IMR-90 (cell line): ENCODE results near the gene TMEM95. TPM values are rescaled to one million over a fixed set of nuclear protein-coding genes. Genes with fewer than 3 reads are reported as not detected.

Experiments used
- ATAC-seq: fragments of 200-7000 bp; cut with Tn5 transposase; 2 replicates; pipeline ENCODE4 v1.9.1; 2020; ENCODE audit warnings: low read depth, mild to moderate bottlenecking, moderate library complexity
- BruUV-seq: library from RNA; stranded (reverse); fragments of 400-500 nt; replicated peaks from 2 replicates; lab custom pipeline; 2021; lab: Mats Ljungman, UMichigan
- CTCF ChIA-PET: fragments of 300-600 bp; formaldehyde crosslinking; extraction: SDS; loops from one replicate; lab custom pipeline; 2021; ENCODE audit warnings: antibody characterized with exemption; lab: Yijun Ruan, JAX
- POLR2A ChIA-PET: fragments of 300-600 bp; sonication (Branson Sonifier 250); formaldehyde crosslinking; loops from one replicate; lab custom pipeline; 2022; ENCODE audit warnings: antibody characterized with exemption; ENCODE audit not compliant: unreplicated experiment; lab: Charles Lee
- DNase-seq: peaks from one replicate; pipeline ENCODE4 v3.0.0; 2013
- H2AFZ ChIP-seq: replicated peaks from 2 replicates; pipeline ENCODE3; 2013; ENCODE audit warnings: low read length, mild to moderate bottlenecking; ENCODE audit not compliant: poor library complexity
- H2AK5ac ChIP-seq: 2 replicates; pipeline ENCODE4 v1.6.1; 2013; ENCODE audit warnings: low read depth, low read length, inconsistent platforms
- H2AK9ac ChIP-seq: replicated peaks from 2 replicates; pipeline ENCODE3; 2013; ENCODE audit warnings: mild to moderate bottlenecking, low read depth, low read length, moderate library complexity; ENCODE audit not compliant: poor library complexity
- H2BK120ac ChIP-seq: 2 replicates; pipeline ENCODE4 v1.6.1; 2013; ENCODE audit warnings: low read depth, low read length, inconsistent platforms
- H2BK15ac ChIP-seq: 3 replicates; pipeline ENCODE4 v1.6.1; 2013; ENCODE audit warnings: low read depth, low read length, inconsistent platforms
- H2BK20ac ChIP-seq: 2 replicates; pipeline ENCODE4 v1.6.1; 2013; ENCODE audit warnings: low read depth, mild to moderate bottlenecking, inconsistent platforms, low read length, moderate library complexity
- H2BK5ac ChIP-seq: 2 replicates; pipeline ENCODE4 v1.6.1; 2013; ENCODE audit warnings: mild to moderate bottlenecking, low read depth, low read length, inconsistent platforms; ENCODE audit not compliant: poor library complexity, severe bottlenecking
- H3K14ac ChIP-seq: replicated peaks from 2 replicates; pipeline ENCODE4 v1.6.1; 2013; ENCODE audit warnings: low read depth, low read length, inconsistent platforms
- H3K18ac ChIP-seq: 2 replicates; pipeline ENCODE4 v1.6.1; 2013; ENCODE audit warnings: low read depth, low read length, control low read depth
- H3K23ac ChIP-seq: 2 replicates; pipeline ENCODE4 v1.6.1; 2013; ENCODE audit warnings: low read depth, low read length, inconsistent platforms
- H3K27ac ChIP-seq: 2 replicates; pipeline ENCODE4 v1.5.1; 2013; ENCODE audit warnings: mild to moderate bottlenecking, control low read depth, low read length; ENCODE audit not compliant: insufficient read depth
- H3K27me3 ChIP-seq: 2 replicates; pipeline ENCODE4 v1.6.1; 2013; ENCODE audit warnings: low read length; ENCODE audit not compliant: control insufficient read depth, insufficient read depth
- H3K36me3 ChIP-seq: 2 replicates; pipeline ENCODE4 v1.6.1; 2013; ENCODE audit warnings: low read length, mixed read lengths; ENCODE audit not compliant: control insufficient read depth, insufficient read depth
- H3K4ac ChIP-seq: 2 replicates; pipeline ENCODE4 v1.6.1; 2013; ENCODE audit warnings: low read depth, low read length, inconsistent platforms
- H3K4me1 ChIP-seq: 2 replicates; pipeline ENCODE4 v1.6.1; 2013; ENCODE audit warnings: low read length, mixed read lengths; ENCODE audit not compliant: control insufficient read depth, insufficient read depth
- H3K4me2 ChIP-seq: 2 replicates; pipeline ENCODE4 v1.6.1; 2013; ENCODE audit warnings: low read depth, mild to moderate bottlenecking, control low read depth, low read length, moderate library complexity
- H3K4me3 ChIP-seq: 2 replicates; pipeline ENCODE4 v1.5.1; 2013; ENCODE audit warnings: low read depth, mild to moderate bottlenecking, control low read depth, low read length, moderate library complexity; ENCODE audit not compliant: insufficient read depth
- H3K56ac ChIP-seq: 2 replicates; pipeline ENCODE4 v1.6.1; 2013; ENCODE audit warnings: low read length, inconsistent platforms; ENCODE audit not compliant: insufficient read depth; ENCODE audit errors: extremely low read depth
- H3K79me1 ChIP-seq, 2 experiments: 2 replicates each; pipeline ENCODE4 v1.6.1; 2013; ENCODE audit warnings: low read length in 2 of 2, inconsistent platforms in 1 of 2, low read depth in 1 of 2
- H3K9ac ChIP-seq: 2 replicates; pipeline ENCODE4 v1.6.1; 2013; ENCODE audit warnings: low read depth, low read length, control low read depth
- H3K9me1 ChIP-seq: 2 replicates; pipeline ENCODE4 v1.6.1; 2013; ENCODE audit warnings: low read length, inconsistent platforms; ENCODE audit not compliant: insufficient read depth
- H3K9me3 ChIP-seq: 2 replicates; pipeline ENCODE4 v1.6.1; 2013; ENCODE audit warnings: low read length; ENCODE audit not compliant: control insufficient read depth, insufficient read depth
- H4K20me1 ChIP-seq: 2 replicates; pipeline ENCODE4 v1.6.1; 2013; ENCODE audit warnings: low read length, inconsistent platforms; ENCODE audit not compliant: insufficient read depth
- H4K5ac ChIP-seq: 2 replicates; pipeline ENCODE4 v1.6.1; 2013; ENCODE audit warnings: mild to moderate bottlenecking, low read depth, low read length, control low read depth
- H4K8ac ChIP-seq, 2 experiments: 2 replicates each; pipeline ENCODE4 v1.6.1; 2013; ENCODE audit warnings: low read depth in 2 of 2, low read length in 2 of 2, control low read depth in 1 of 2, inconsistent platforms in 1 of 2
- H4K91ac ChIP-seq: 2 replicates; pipeline ENCODE4 v1.6.1; 2013; ENCODE audit warnings: low read depth, low read length, inconsistent platforms; ENCODE audit not compliant: insufficient read depth
- CTCF ChIP-seq: conservative IDR thresholded peaks from 2 replicates; pipeline ENCODE4 v1.5.1; 2012; ENCODE audit warnings: mild to moderate bottlenecking, low read depth, low read length, improper control_type of control experiment
- MAFK ChIP-seq: IDR thresholded peaks from 2 replicates; pipeline ENCODE4 v1.6.1; 2012; ENCODE audit warnings: low read depth, low read length, improper control_type of control experiment
- RAD21 ChIP-seq: IDR thresholded peaks from 2 replicates; pipeline ENCODE4 v1.6.1; 2012; ENCODE audit warnings: low read length, improper control_type of control experiment
- USF2 ChIP-seq: fragments of 150-350 bp; IDR thresholded peaks from 2 replicates; pipeline ENCODE4 v1.6.1; 2017; ENCODE audit warnings: mild to moderate bottlenecking, antibody characterized with exemption, low read length, low read depth
- WGBS, 2 experiments: methylation state at CpG; one replicate each; pipeline versions ENCODE4 v1.1.5 to v1.1.7; 2013; ENCODE audit warnings: missing lambda C conversion rate in 2 of 2; ENCODE audit not compliant: insufficient read length in 1 of 2; ENCODE audit errors: extremely low coverage in 2 of 2; 5-methylcytosine and 5-hydroxymethylcytosine counted together
- dilution Hi-C: fragments of 300-500 bp; cut with HindIII; formaldehyde crosslinking; loops from one replicate; pipeline ENCODE4 v1.14.3; 2018; ENCODE audit warnings: low sequenced_read_pairs; ENCODE audit not compliant: unreplicated experiment
- in situ Hi-C: fragments of 300-500 bp; cut with MboI; formaldehyde crosslinking; loops from 3 replicates; pipeline ENCODE4 v1.14.3; 2019; ENCODE audit warnings: low sequenced_read_pairs, inconsistent platforms, mixed read lengths
- intact Hi-C: fragments of 100-400 bp; cut with micrococcal nuclease; formaldehyde crosslinking; loops from 2 replicates; pipeline ENCODE4 v1.10.0; 2022
- polyA plus RNA-seq, 3 experiments: library from polyadenylated mRNA; depleted of rRNA; stranded (reverse); fragments of >200 nt; gene quantifications; 2 replicates each; pipeline ENCODE4 v1.2.3, GENCODE V29; 2012; ENCODE audit warnings: low replicate concordance in 1 of 3
- total RNA-seq: library from RNA; depleted of rRNA; stranded (reverse); fragments of >200 nt; gene quantifications from 2 replicates; pipeline ENCODE4 v1.2.3, GENCODE V29; 2012

Gene TMEM95
- total and polyA plus RNA-seq, 2 of the 4 experiments (the other 2 are of a cell fraction) = not detected

GRCh38 chr17:7367083-7367482 lies 12.1 kb downstream of the TMEM95 start:
- Histone ChIP-seq H4K91ac (no peak overlapping the region), H4K20me1 (no peaks in the 10 kb centered on the region), H3K9me3 (no peaks in the 10 kb centered on the region), H3K4me2 (no peak overlapping the region), H3K4me3 (no peak overlapping the region), H3K4ac (no peak overlapping the region), H3K27me3 (peaks cover 22% of the 10 kb centered on the region), H3K4me1 (no peaks in the 10 kb centered on the region), H3K36me3 (no peaks in the 10 kb centered on the region), H4K5ac (no peak overlapping the region), H2BK20ac (no peak overlapping the region), H3K18ac (no peak overlapping the region), H3K23ac (no peak overlapping the region), H2AFZ (no peak overlapping the region), H2AK5ac (no peak overlapping the region), H4K8ac (no peak overlapping the region), H3K9me1 (no peaks in the 10 kb centered on the region), H3K56ac (no peak overlapping the region), H2AK9ac (no peak overlapping the region), H2BK120ac (no peak overlapping the region), H3K9ac (no peak overlapping the region), H3K14ac (no peak overlapping the region), H2BK5ac (no peak overlapping the region), H3K79me1 (no peaks in the 10 kb centered on the region), H3K27ac (no peak overlapping the region), H2BK15ac (no peak overlapping the region)
- no CpG with 5 or more reads among the region's 8 CpGs for WGBS, 2 experiments
- in situ Hi-C loops = no loop called here
- dilution Hi-C loops = no loop called here
- BruUV-seq = no TSS peak
- ATAC-seq = no peak
- no peak for DNase-seq
- intact Hi-C loops = no loop called here
- TF ChIP-seq MAFK = no peak
- TF ChIP-seq CTCF = no peak
- TF ChIP-seq RAD21 = no peak
- TF ChIP-seq USF2 = no peak
- ChIA-PET POLR2A (interaction anchor here (0.6 kb wide), 1 partner anchor 19 kb away, joined by 3 read pairs; no protein-coding TSS in a partner anchor), CTCF (no interaction called here)
